ENCODE data around the gene ZNF326.
"Not testable (repeated sequence)": the region's sequence is repeated elsewhere in the genome, so short reads cannot be mapped to it uniquely, and the experiment has no call there.

DNA sequence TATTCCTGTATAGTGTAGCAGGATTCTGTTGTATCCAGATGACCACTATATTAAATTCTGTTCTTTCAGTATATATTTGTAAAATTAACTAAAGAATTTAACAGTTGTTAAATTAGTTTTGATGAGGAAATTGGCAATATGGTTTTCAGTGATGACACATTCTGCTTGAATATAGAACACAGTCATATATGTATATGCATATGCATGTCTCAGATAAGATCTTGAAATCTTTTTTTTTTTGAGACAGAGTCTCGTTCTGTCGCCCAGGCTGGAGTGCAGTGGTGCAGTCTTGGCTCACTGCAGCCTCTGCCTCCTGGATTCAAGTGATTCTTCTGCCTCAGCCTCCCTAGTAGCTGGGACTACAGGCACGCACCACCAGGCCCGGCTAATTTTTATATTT lies 2.2 kb downstream of the ZNF326 start:
- not testable (repeated sequence) for TF ChIP-seq POLR2A (IDR thresholded peaks at IDR 0.05)
- TF ChIP-seq, protein P1, sequence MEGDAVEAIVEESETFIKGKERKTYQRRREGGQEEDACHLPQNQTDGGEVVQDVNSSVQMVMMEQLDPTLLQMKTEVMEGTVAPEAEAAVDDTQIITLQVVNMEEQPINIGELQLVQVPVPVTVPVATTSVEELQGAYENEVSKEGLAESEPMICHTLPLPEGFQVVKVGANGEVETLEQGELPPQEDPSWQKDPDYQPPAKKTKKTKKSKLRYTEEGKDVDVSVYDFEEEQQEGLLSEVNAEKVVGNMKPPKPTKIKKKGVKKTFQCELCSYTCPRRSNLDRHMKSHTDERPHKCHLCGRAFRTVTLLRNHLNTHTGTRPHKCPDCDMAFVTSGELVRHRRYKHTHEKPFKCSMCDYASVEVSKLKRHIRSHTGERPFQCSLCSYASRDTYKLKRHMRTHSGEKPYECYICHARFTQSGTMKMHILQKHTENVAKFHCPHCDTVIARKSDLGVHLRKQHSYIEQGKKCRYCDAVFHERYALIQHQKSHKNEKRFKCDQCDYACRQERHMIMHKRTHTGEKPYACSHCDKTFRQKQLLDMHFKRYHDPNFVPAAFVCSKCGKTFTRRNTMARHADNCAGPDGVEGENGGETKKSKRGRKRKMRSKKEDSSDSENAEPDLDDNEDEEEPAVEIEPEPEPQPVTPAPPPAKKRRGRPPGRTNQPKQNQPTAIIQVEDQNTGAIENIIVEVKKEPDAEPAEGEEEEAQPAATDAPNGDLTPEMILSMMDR (IDR thresholded peaks at IDR 0.05): not testable (repeated sequence)

Measured in esophagus squamous epithelium (tissue), 4 donors.